GM18511 (cell line): Measurements from ENCODE around the gene SSR1.

ENCODE experiments used
- ATAC-seq: cut with Tn5 transposase; IDR thresholded peaks from one replicate; pipeline ENCODE4 v1.9.1; 2021; ENCODE audit warnings: mild to moderate bottlenecking, moderate library complexity; ENCODE audit not compliant: unreplicated experiment

Gene SSR1

DNA sequence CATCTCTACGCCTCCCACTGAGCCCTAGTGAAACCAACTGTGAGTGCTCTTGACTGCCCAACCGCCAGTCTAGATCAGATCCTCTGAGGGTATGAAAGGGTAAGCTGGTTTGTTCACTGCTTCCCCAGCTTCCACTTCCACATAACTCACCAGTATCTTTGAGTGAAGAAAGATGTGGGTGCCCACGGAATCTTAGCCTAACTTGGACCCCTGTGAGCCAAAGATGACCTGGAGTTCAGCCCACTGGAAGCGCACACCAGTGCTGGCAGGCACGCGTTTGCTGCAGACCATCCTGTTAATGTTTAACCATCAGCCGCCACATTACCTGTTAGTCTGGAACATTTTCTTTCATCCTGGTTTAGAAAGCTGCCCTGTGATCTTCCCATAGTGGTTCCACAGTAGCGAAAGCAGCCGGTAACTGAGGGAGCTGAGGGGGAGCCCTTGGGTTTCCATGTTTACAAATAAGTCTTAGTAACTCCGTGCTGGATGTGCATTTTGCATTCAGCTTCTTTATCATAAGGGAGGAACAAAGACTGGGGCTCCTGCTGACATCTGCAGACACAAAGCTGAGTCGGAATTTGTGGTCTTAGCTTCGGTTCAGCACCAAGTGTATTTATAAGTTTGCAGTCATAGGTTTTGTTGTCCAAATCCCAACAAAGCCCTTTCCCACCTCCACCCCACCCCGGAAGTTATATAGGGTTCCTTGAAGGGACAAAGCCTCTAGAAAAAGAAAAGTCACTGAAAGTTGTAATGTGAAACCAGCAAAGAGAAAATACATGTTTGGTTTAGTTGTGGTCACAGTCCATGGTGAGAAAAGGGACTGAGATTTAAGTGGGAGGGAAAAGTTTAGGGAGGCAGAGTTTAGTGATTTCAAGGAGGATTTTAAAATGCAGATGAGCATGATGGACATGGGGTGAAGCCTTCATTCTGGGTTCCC lies 71.0 kb downstream of the SSR1 start:
- ATAC-seq: no peak

GRCh38 chr6:7241160-7241559 lies 71.8 kb downstream of the SSR1 start:
- ATAC-seq: no peak

GRCh38 chr6:7240351-7240750 lies 72.6 kb downstream of the SSR1 start:
- ATAC-seq: no peak

- no peak for ATAC-seq
Observed at GRCh38 chr6:7239590-7239948, 73.4 kb downstream of the SSR1 start.

DNA sequence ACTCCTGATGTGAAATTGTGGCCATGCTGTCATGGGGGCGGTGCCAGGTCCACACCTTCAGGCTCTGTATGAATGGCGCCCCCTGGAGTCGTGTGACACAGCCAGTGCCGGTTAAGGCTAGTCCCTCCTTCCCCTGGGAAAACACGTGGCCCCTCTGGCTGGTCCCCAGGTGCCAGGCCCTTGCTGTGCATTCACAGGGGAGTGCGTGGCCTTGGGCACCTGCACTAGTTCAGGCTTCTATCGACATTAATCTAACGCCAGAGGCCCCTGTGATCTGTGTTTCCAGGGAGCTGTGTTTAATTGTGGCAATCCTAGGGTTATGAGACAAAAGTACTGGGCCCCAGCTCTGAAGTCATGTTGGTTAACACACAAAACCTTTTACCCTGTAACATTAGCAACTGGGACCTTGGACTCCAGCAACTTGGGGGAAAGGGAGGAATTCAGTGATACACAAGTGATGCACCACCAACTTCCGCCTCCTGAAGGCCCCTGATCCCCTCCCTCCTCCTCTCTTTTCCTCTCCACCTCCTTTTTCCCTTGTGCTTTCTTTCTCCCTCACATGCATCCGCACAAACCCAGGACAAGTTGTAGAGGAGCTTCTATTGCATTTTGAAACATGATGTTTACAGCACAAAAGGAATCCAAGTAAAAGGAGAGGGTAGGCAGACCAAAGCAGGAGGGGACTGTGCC lies 74.0 kb downstream of the SSR1 start:
- ATAC-seq: peak; percentile 59

DNA sequence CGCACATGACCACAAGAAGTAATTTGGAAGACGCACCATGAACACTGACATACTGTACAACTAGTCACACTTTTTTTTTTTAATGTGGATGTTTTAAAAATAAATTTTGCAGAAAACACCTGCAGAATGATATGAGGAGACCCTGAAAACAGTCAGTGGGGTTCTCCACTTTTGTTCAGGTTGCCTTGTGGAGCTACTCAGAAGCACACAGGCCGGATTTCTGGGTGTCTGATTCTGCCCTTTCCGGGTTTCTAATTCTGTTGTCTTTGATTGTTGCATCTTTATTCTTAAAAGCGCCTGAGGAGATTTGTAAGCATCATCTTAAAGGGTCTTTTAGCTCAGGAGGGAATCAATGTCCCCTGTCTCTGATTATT lies 74.5 kb downstream of the SSR1 start:
- no peak for ATAC-seq

DNA sequence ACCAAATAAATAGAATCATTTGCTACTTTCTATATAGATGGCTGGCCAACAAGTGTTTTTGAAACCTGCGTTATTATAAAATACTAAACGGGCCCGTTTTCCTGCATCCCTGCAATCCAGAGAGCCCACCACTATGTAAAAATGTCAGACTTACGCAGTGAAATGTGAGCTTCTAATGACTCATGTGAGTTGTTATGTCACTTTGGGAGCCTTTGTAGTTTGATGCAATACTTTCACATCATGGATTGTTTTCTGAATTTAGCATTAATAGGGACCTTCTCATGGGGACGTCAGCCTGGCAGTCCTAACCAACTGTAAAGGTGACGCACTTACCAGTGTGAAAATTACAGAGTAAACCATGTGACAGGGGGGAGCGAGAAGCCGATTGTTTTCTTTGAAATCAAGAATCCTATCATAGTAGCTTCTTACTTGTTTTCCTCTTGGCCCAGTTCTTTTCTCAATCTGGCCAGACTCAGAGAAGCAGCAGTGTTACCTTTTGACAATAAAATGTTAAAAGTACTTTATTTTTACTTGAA lies 75.3 kb downstream of the SSR1 start:
- ATAC-seq: no peak

GRCh38 chr6:7236306-7237209 lies 76.4 kb downstream of the SSR1 start:
- ATAC-seq: peak; percentile 62

DNA sequence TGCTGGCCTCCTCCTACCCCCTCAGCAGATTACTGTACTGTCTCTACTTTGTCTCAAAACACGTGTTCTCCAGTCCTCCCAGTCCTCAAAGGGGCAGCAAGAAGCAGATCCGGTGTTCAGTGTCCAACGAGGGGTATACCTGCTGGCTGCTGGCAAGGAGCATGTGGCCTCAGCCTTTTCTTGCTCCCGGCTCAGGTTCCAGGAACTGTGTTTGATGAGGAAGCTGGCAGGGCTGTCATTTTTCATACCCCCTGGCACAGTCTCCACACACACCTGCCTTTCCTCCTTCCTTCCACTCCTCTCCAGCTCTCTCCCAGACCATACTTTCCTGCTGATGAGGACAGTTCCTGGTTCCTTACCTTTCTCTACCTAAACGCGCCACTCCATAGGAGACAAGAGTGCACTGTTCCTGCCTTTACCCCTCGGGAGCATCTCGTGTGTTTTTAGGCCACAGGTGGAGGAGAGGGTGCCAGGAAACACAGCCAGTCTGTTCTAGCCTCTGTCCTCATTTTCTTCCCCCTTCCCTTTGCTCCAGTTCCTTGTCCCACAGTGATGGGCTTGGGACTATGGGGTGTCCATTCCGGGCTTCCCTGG lies 77.2 kb downstream of the SSR1 start:
- ATAC-seq: no peak

DNA sequence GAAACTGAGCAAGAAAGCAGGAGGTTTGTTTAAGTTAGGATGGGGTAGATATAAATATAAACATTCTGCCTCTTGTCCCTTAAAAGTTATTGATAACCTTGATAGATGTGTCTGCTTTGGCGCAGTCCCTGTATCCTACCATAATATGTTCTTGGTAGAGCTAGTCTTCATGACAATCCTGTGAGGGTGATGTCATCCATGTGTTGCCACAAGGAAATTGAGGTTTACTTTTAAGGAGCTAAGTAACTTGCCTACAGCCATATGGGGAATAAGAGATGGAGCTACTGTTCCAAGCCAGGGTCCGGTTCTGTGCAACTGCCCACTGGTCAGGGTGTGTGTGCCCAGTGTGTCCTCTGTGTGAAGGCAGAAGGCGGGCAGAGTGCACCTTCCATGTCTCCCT lies 78.5 kb downstream of the SSR1 start:
- ATAC-seq: no peak

DNA sequence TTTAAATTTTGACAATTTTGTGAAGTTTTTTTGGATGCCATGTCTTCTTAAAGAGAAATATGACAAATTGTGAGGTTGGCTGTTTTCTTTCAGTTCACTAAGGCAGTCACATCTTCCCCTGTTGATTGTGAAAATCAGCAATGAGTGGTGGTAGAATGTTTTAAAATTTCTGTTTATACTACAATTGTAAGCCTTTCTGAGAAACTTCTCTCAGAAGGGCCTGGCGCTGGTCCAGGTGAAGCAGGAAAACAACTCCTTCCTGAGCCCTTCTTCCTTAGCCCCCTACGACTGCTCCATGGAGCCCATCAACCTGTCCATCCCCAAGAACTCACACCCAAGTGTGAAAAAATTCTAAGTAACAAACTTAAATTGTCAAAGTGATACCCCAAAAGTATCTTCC lies 80.6 kb downstream of the SSR1 start:
- no peak for ATAC-seq

- ATAC-seq: no peak
Observed at GRCh38 chr6:7230956-7231713, 81.9 kb downstream of the SSR1 start.

GRCh38 chr6:7230327-7230691 lies 82.7 kb downstream of the SSR1 start:
- ATAC-seq: no peak

DNA sequence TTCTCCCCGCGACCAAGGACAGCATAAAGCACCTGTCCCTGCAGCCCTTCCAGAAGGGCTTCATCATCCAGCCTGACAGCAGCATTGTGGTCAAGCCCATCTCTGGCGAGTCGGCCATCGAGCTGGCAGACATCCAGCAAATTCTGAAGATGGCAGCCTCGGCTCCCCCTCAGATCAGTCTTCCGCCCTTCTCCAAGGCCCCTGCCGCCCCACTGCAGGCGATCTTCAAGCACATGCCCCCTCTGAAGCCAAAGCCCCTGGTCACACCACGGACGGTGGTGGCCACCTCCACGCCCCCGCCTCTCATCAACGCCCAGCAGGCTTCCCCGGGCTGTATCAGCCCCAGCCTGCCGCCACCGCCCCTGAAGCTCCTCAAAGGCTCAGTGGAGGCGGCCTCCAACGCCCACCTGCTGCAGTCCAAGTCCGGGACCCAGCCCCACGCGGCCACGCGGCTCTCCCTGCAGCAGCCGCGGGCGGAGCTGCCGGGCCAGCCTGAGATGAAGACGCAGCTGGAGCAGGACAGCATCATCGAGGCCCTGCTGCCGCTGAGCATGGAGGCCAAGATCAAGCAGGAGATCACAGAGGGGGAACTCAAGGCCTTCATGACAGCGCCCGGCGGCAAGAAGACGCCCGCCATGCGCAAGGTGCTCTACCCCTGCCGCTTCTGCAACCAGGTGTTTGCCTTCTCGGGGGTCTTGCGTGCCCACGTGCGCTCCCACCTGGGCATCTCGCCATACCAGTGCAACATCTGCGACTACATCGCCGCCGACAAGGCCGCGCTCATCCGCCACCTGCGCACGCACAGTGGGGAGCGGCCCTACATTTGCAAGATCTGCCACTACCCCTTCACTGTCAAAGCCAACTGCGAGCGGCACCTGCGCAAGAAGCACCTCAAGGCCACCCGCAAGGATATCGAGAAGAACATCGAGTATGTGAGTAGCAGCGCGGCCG lies 83.3 kb downstream of the SSR1 start:
- ATAC-seq: no peak

DNA sequence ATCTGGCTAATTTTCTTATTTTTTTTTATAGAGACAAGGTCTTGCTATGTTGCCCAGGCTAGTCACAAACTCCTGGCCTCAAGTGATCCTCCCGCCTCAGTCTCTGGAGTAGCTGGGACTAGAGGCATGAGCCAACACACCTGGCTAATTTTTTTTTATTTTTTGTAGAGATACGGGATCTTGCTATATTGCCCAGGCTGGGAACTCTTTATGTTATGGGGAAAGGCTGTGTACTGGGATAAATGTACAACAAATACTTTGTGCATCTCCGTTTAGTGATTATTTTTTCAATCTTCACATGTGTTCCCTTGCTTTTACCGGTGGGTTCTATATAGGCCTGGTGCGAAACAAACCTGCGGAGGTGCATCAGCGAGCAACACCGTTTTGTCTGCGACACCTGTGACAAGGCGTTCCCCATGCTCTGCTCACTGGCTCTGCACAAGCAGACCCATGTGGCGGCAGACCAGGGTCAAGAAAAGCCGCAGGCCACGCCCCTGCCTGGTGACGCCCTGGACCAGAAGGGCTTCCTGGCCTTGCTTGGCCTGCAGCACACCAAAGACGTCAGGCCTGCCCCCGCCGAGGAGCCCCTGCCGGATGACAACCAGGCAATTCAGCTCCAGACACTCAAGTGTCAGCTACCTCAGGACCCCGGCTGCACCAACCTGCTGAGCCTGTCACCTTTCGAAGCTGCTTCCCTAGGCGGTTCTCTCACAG lies 84.2 kb downstream of the SSR1 start:
- no peak for ATAC-seq

- no peak for ATAC-seq
Observed at GRCh38 chr6:7224731-7225130, 88.3 kb downstream of the SSR1 start.

DNA sequence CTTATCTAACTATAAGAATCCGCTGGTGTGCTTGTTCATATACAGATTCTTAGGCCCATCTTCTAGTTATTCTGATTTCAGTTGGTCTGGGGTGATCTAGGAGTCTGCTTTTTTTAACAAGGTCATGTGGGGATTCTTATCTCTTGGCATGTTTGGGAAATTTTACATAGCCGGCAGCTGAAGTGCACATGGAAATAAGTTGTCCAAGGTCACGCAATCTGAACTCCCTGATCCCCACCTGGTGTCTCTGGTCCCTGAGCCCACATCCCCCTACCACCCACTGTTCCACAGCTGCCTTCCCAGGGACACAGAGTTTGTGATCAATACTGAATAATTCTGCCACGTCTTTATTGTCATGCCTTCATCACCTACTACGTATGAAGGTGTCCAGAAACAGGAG lies 90.8 kb downstream of the SSR1 start:
- ATAC-seq: no peak

- ATAC-seq: no peak
Observed at GRCh38 chr6:7219310-7219709, 93.7 kb downstream of the SSR1 start.
